Psoas muscle (tissue), 8 donors: ENCODE results near the gene CHN2. TPM values are rescaled to one million over a fixed set of nuclear protein-coding genes. Genes with fewer than 3 reads are reported as not detected.

Source experiments
- ATAC-seq, 4 donors: fragments of 200-7000 bp; cut with Tn5 transposase; one replicate each; pipeline ENCODE4 v1.9.1; 2020; ENCODE audit warnings: moderate library complexity in 3 of 4, mild to moderate bottlenecking in 2 of 4
- DNase-seq, 2 donors: peaks; one replicate each; pipeline ENCODE4 v3.0.0-alpha.2; 2020
- H3K27ac ChIP-seq: fragments of 200-600 bp; one replicate; pipeline ENCODE4 v1.8.0; 2022
- H3K27me3 ChIP-seq, 3 donors: fragments of 200-600 bp in 1 of 3; one replicate each; pipeline versions ENCODE4 v1.6.1 to v1.8.0; 2013 to 2022; ENCODE audit warnings: low read length in 2 of 3, mild to moderate bottlenecking in 2 of 3, moderate library complexity in 1 of 3; ENCODE audit not compliant: insufficient read depth in 3 of 3
- H3K36me3 ChIP-seq, 2 donors: fragments of 200-600 bp in 1 of 2; one replicate each; pipeline versions ENCODE4 v1.6.1 to v1.8.0; 2013 to 2022; ENCODE audit warnings: low read depth in 1 of 2, mild to moderate bottlenecking in 1 of 2, moderate library complexity in 1 of 2; ENCODE audit not compliant: insufficient read depth in 1 of 2
- H3K4me1 ChIP-seq: fragments of 200-600 bp; one replicate; pipeline ENCODE4 v1.8.0; 2022
- H3K4me3 ChIP-seq: fragments of 200-600 bp; one replicate; pipeline ENCODE4 v1.8.0; 2022; ENCODE audit warnings: mild to moderate bottlenecking
- H3K9me3 ChIP-seq: fragments of 200-600 bp; one replicate; pipeline ENCODE4 v1.8.0; 2022
- whole genome bisulfite sequencing, 3 donors: extraction: QIAGEN DNeasy Blood & Tissue Kit; methylation state at CpG; one replicate each; pipeline versions ENCODE4 v1.1.6 to v1.1.7; 2013; 5-methylcytosine and 5-hydroxymethylcytosine counted together
- intact Hi-C, 2 donors: fragments of 100-400 bp; cut with DNase I; formaldehyde crosslinking; loops; one replicate each; pipeline versions ENCODE4 v1.11.0 to v1.14.2; 2022
- polyA plus RNA-seq, 3 donors: library from polyadenylated mRNA; stranded (reverse); fragments of 200-250 nt; gene quantifications; one replicate each; pipeline ENCODE4 v1.2.3, GENCODE V29; 2013
- total RNA-seq, 4 donors: library from RNA; stranded (reverse); fragmentation: NEBNext Ultra II Directional in 2 of 4; extraction: Animal tissue kit (Norgen Biotek cat#: 25700) in 2 of 4; gene quantifications; one replicate each; pipeline versions ENCODE4 v1.2.1 to v1.2.4, GENCODE V29; 2021 to 2023
- TF ChIP-seq, protein P1 (sequence below): fragments of 200-600 bp; IDR thresholded peaks from one replicate; pipeline ENCODE4 v1.8.0; 2022; ENCODE audit warnings: antibody characterized with exemption
- donor health status: healthy with polysubstance abuse.
- donor health status: DM: no; HTN: no; CAD: no; lungs with moderate emphysema.
- donor health status: Bipolar disorder and iron deficiency.
- donor health status: healthy.
- donor health status: DM: yes; HTN: yes; CAD: no.
- donor health status: DM: no; HTN: no; CAD: no.
- donor health status: DM: no; HTN: no; CAD: no.
- donor health status: DM: yes; HTN: yes; CAD: no.

CHN2 gene
- total and polyA plus RNA-seq, 7 donors: 0.43 to 18.1 (median 2.3) TPM

- WGBS, 3 donors: 1 to 4% (median 3%) methylated on average over 20 to 40 of the region's 40 CpGs
- ATAC-seq: peak; percentile 19 to 62 (median 39)
- peak overlapping the region; percentile 71 for H3K4me3 ChIP-seq
- H3K27ac ChIP-seq: no peak overlapping the region
- H3K27me3 ChIP-seq: peaks cover 0 to 2% (median 0%) of the 10 kb centered on the region in 3 donors
- no peaks in the 10 kb centered on the region for H3K36me3 ChIP-seq
- H3K9me3 ChIP-seq: no peaks in the 10 kb centered on the region
- TF ChIP-seq, protein P1, sequence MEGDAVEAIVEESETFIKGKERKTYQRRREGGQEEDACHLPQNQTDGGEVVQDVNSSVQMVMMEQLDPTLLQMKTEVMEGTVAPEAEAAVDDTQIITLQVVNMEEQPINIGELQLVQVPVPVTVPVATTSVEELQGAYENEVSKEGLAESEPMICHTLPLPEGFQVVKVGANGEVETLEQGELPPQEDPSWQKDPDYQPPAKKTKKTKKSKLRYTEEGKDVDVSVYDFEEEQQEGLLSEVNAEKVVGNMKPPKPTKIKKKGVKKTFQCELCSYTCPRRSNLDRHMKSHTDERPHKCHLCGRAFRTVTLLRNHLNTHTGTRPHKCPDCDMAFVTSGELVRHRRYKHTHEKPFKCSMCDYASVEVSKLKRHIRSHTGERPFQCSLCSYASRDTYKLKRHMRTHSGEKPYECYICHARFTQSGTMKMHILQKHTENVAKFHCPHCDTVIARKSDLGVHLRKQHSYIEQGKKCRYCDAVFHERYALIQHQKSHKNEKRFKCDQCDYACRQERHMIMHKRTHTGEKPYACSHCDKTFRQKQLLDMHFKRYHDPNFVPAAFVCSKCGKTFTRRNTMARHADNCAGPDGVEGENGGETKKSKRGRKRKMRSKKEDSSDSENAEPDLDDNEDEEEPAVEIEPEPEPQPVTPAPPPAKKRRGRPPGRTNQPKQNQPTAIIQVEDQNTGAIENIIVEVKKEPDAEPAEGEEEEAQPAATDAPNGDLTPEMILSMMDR: no peak
- intact Hi-C loops: loop anchor here in 1 of 2 donors (5.0 kb wide), 1 partner anchor 213 kb away; no protein-coding TSS in a partner anchor
- DNase-seq: peak in 1 of 2 donors; percentile 21
- H3K4me1 ChIP-seq: peaks cover 4% of the 10 kb centered on the region
Observed at GRCh38 chr7:29194206-29194593, 375 bp upstream of the CHN2 start.

DNA sequence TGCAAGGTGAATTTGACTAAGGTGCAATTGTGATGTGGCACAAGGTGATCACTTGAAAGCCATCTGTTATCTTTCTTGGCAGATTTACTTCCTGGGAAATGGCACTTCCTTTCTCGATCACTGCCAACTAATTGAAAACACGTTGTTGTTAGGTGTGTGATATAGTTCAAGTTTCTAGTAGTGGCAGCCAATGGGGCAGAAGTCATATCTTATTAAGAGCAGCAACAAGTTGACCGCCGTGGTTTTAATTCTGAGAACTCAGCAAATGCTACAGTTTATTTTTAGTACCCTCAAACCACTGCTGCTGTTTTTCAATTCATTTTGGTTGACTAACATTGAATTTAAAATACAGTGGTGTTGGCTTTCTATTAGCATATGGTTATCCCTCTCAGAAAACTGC is 1.6 kb downstream of the CHN2 start:
- H3K4me3 ChIP-seq: no peak overlapping the region
- no peak for ATAC-seq
- no peaks in the 10 kb centered on the region for H3K36me3 ChIP-seq
- no peaks in the 10 kb centered on the region for H3K9me3 ChIP-seq
- intact Hi-C loops: no loop called here
- WGBS, 3 donors: 27 to 46% (median 35%) methylated on average over 4 of the region's 4 CpGs
- peaks cover 0 to 2% (median 0%) of the 10 kb centered on the region in 3 donors for H3K27me3 ChIP-seq
- H3K4me1 ChIP-seq: peaks cover 4% of the 10 kb centered on the region
- no peak for DNase-seq
- H3K27ac ChIP-seq: no peak overlapping the region
- TF ChIP-seq, protein P1: no peak

DNA sequence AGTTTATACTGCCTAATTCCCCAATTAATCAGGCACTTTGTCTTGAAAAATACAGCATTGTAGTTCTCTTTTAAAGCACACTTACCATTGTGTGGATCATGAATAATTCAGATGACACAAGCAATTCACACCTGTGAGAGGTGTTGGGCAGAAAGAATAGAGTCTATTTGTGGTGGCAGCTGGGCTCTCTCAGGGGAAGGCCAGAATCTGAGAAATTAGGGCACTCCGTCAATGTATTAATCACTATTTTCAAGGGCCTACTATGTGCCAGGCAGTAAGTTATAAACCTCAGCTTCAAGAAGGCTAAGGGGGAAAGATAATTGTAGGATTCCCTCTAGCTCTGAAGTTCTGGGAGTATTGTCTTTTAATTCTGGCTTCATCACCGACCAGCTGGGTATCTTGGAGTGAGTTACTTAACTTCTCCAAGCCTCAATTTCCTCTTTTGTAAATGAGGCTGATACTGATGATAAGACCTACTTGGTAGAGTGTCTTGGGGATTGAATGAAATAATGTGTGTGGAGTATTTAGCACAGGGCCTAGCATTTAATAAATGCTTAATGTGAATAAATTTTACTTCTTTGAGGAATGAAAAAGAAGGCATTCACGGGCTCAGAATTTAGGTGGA is 2.5 kb downstream of the CHN2 start:
- intact Hi-C loops: no loop called here
- TF ChIP-seq, protein P1: no peak
- Histone ChIP-seq H3K27me3 (peaks cover 0 to 2% (median 0%) of the 10 kb centered on the region in 3 donors), H3K4me1 (peaks cover 4% of the 10 kb centered on the region), H3K4me3 (no peak overlapping the region), H3K36me3 (no peaks in the 10 kb centered on the region), H3K9me3 (no peaks in the 10 kb centered on the region), H3K27ac (no peak overlapping the region)
- WGBS, 3 donors: 88 to 97% (median 93%) methylated on average over 3 of the region's 3 CpGs
- ATAC-seq (no peak), DNase-seq (no peak)

- 95 to 100% (median 96%) methylated on average over 3 of the region's 3 CpGs for WGBS, 3 donors
- ATAC-seq: no peak
- intact Hi-C loops: no loop called here
Observed at GRCh38 chr7:29197916-29198315, 3.3 kb downstream of the CHN2 start.

More at GRCh38 chr7:29197916-29198315, 3.3 kb downstream of the CHN2 start:
- no peak for DNase-seq
- TF ChIP-seq, protein P1: no peak
- Histone ChIP-seq H3K9me3 (no peaks in the 10 kb centered on the region), H3K36me3 (no peaks in the 10 kb centered on the region), H3K27me3 (peaks cover 0 to 2% (median 0%) of the 10 kb centered on the region in 3 donors), H3K4me1 (peaks cover 4% of the 10 kb centered on the region), H3K27ac (no peak overlapping the region), H3K4me3 (no peak overlapping the region)
